Caco-2 (cell line): Measurements from ENCODE around the gene SLC16A6. TPM values are rescaled to one million over a fixed set of nuclear protein-coding genes. Genes with fewer than 3 reads are reported as not detected.

ENCODE experiments used
- BruUV-seq: library from RNA; stranded (reverse); fragments of 400-500 nt; replicated peaks from 2 replicates; lab custom pipeline; 2021; lab: Mats Ljungman, UMichigan
- CTCF ChIA-PET: fragments of 300-600 bp; sonication (Branson Sonifier 250); formaldehyde crosslinking; loops from one replicate; lab custom pipeline; 2022; ENCODE audit warnings: antibody characterized with exemption; lab: Charles Lee
- POLR2A ChIA-PET: fragments of 300-600 bp; sonication (Branson Sonifier 250); formaldehyde crosslinking; loops from one replicate; lab custom pipeline; 2022; ENCODE audit warnings: antibody characterized with exemption; lab: Charles Lee
- DNase-seq, 2 experiments: peaks; one replicate each; pipeline versions ENCODE4 v3.0.0 to v3.0.0-alpha.2; 2020 to 2022
- H3K27me3 ChIP-seq: replicated peaks from 2 replicates; pipeline ENCODE4 v1.6.0; 2011; ENCODE audit warnings: low read length; ENCODE audit not compliant: control insufficient read depth, insufficient read depth
- H3K36me3 ChIP-seq: 2 replicates; pipeline ENCODE4 v1.5.1; 2011; ENCODE audit warnings: low read length; ENCODE audit not compliant: control insufficient read depth, insufficient read depth
- H3K4me1 ChIP-seq: fragments of 250-450 bp; sonication (Bioruptor Pico); 2 replicates; pipeline ENCODE4 v1.5.1; 2020; ENCODE audit warnings: mild to moderate bottlenecking
- H3K4me3 ChIP-seq: 2 replicates; pipeline ENCODE4 v1.5.1; 2011; ENCODE audit warnings: low read depth, mild to moderate bottlenecking, control low read depth, low read length
- H3K9me3 ChIP-seq: fragments of 250-450 bp; sonication (Bioruptor Pico); 2 replicates; pipeline ENCODE4 v1.5.1; 2020; ENCODE audit warnings: mild to moderate bottlenecking, moderate library complexity
- H3K27ac Mint-ChIP-seq: one replicate; pipeline ENCODE4 v1.8.0; 2022; ENCODE audit warnings: mixed read lengths; ENCODE audit not compliant: unreplicated experiment
- H3K27me3 Mint-ChIP-seq: one replicate; pipeline ENCODE4 v1.8.0; 2022; ENCODE audit warnings: mixed read lengths; ENCODE audit not compliant: insufficient read depth, unreplicated experiment
- H3K36me3 Mint-ChIP-seq: one replicate; pipeline ENCODE4 v1.8.0; 2022; ENCODE audit warnings: mild to moderate bottlenecking, mixed read lengths; ENCODE audit not compliant: insufficient read depth, unreplicated experiment
- H3K4me1 Mint-ChIP-seq: one replicate; pipeline ENCODE4 v1.8.0; 2022; ENCODE audit warnings: low read depth, mixed read lengths; ENCODE audit not compliant: unreplicated experiment
- H3K4me3 Mint-ChIP-seq: one replicate; pipeline ENCODE4 v1.8.0; 2022; ENCODE audit warnings: mild to moderate bottlenecking, moderate library complexity, mixed read lengths; ENCODE audit not compliant: unreplicated experiment
- H3K9me3 Mint-ChIP-seq: one replicate; pipeline ENCODE4 v1.8.0; 2022; ENCODE audit warnings: mixed read lengths; ENCODE audit not compliant: unreplicated experiment
- CTCF ChIP-seq, 2 experiments: fragments of 200-600 bp in 1 of 2; IDR thresholded peaks; 1 replicate in 1 of 2; 2 replicates in 1 of 2; pipeline versions ENCODE4 v1.5.1 to v1.8.0; 2011 to 2022; ENCODE audit warnings: antibody characterized with exemption in 1 of 2, control low read depth in 1 of 2, inconsistent platforms in 1 of 2, low read depth in 1 of 2, low read length in 1 of 2, mild to moderate bottlenecking in 1 of 2, moderate library complexity in 1 of 2; ENCODE audit not compliant: insufficient read depth in 1 of 2, severe bottlenecking in 1 of 2, unreplicated experiment in 1 of 2
- intact Hi-C: fragments of 100-400 bp; cut with micrococcal nuclease; formaldehyde crosslinking; loops from one replicate; pipeline ENCODE4 v1.10.0; 2022; ENCODE audit not compliant: unreplicated experiment
- total RNA-seq: library from RNA; stranded (reverse); gene quantifications from 2 replicates; pipeline ENCODE4 v1.2.3, GENCODE V29; 2022

SLC16A6 gene
- total RNA-seq, 1 experiment from 2014 or later, result 1.0 TPM

GRCh38 chr17:68307443-68307842 is 16.5 kb upstream of the SLC16A6 start:
- Histone ChIP-seq H3K4me1 (no peaks in the 10 kb centered on the region), H3K9me3 (no peaks in the 10 kb centered on the region), H3K4me3 (no peak overlapping the region), H3K27me3 (no peaks in the 10 kb centered on the region), H3K36me3 (no peaks in the 10 kb centered on the region)
- BruUV-seq, result no TSS peak
- ChIA-PET CTCF (no interaction called here), POLR2A (no interaction called here)
- Mint-ChIP-seq H3K4me3 (no peak overlapping the region), H3K4me1 (no peaks in the 10 kb centered on the region), H3K27ac (no peak overlapping the region), H3K9me3 (no peaks in the 10 kb centered on the region), H3K27me3 (no peaks in the 10 kb centered on the region), H3K36me3 (peaks cover 4% of the 10 kb centered on the region)
- no peak for DNase-seq
- intact Hi-C loops, result no loop called here
- TF ChIP-seq CTCF (IDR thresholded peaks at IDR 0.05; ENCODE audit: insufficient read depth in 1 of 2, low read depth in 1 of 2, low read length in 1 of 2, severe bottlenecking in 1 of 2, unreplicated experiment in 1 of 2), result no peak

DNA sequence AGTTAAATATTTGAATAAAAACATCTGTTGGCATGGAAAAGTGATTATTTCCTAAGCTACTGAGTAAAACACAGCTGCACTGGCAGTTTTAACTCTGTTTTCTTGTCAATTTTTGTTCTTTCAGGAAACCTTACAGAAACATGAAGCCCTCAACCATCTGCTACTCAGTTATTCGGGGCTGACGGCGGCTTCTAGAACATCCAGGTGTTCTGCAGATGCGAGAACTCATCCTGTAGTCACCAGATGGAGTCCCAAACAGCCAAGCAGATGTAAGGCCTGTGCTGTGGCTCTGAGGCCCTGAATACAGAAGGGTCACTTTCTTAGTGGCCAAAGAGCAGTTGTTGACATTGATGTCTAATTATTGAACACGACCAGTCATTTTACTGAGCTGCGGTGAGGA is 15.9 kb upstream of the SLC16A6 start:
- no peak for TF ChIP-seq CTCF (IDR thresholded peaks at IDR 0.05; ENCODE audit: insufficient read depth in 1 of 2, low read depth in 1 of 2, low read length in 1 of 2, severe bottlenecking in 1 of 2, unreplicated experiment in 1 of 2)
- Mint-ChIP-seq H3K9me3 (no peaks in the 10 kb centered on the region), H3K27ac (no peak overlapping the region), H3K36me3 (peaks cover 4% of the 10 kb centered on the region), H3K4me3 (no peak overlapping the region), H3K27me3 (no peaks in the 10 kb centered on the region), H3K4me1 (no peaks in the 10 kb centered on the region)
- H3K27me3 ChIP-seq, result no peaks in the 10 kb centered on the region
- POLR2A ChIA-PET, result no interaction called here
- no peaks in the 10 kb centered on the region for H3K36me3 ChIP-seq
- H3K4me1 ChIP-seq, result peaks cover 4% of the 10 kb centered on the region; the same call in 1 of the 2 replicates
- CTCF ChIA-PET, result no interaction called here
- H3K9me3 ChIP-seq, result no peaks in the 10 kb centered on the region
- no peak overlapping the region for H3K4me3 ChIP-seq
- no peak for DNase-seq
- intact Hi-C loops, result no loop called here
- BruUV-seq, result no TSS peak

- H3K4me1 Mint-ChIP-seq, result no peaks in the 10 kb centered on the region
- BruUV-seq, result no TSS peak
- Histone ChIP-seq H3K4me1 (peaks cover 4% of the 10 kb centered on the region; the same call in 1 of the 2 replicates), H3K36me3 (no peaks in the 10 kb centered on the region), H3K27me3 (no peaks in the 10 kb centered on the region), H3K9me3 (no peaks in the 10 kb centered on the region), H3K4me3 (no peak overlapping the region)
- no peak for TF ChIP-seq CTCF (IDR thresholded peaks at IDR 0.05; ENCODE audit: insufficient read depth in 1 of 2, low read depth in 1 of 2, low read length in 1 of 2, severe bottlenecking in 1 of 2, unreplicated experiment in 1 of 2)
- ChIA-PET CTCF (no interaction called here), POLR2A (no interaction called here)
- H3K4me3 Mint-ChIP-seq, result no peak overlapping the region
- DNase-seq, result no peak
- intact Hi-C loops, result no loop called here
- H3K9me3 Mint-ChIP-seq, result no peaks in the 10 kb centered on the region
- no peaks in the 10 kb centered on the region for H3K27me3 Mint-ChIP-seq
- peaks cover 4% of the 10 kb centered on the region for H3K36me3 Mint-ChIP-seq
- no peak overlapping the region for H3K27ac Mint-ChIP-seq
Measured at GRCh38 chr17:68305142-68305541, 14.2 kb upstream of the SLC16A6 start.
